B cell (primary cell): ENCODE results near the gene PLXNB2.

ENCODE experiments used
- EZH2 ChIP-seq: IDR thresholded peaks from 2 replicates; pipeline ENCODE4 v1.6.1; 2012; ENCODE audit warnings: borderline replicate concordance, low read depth, mild to moderate bottlenecking, moderate library complexity, low read length; ENCODE audit not compliant: insufficient read depth, poor library complexity, severe bottlenecking
- TF ChIP-seq, protein P1 (sequence below): fragments of 200-600 bp; IDR thresholded peaks from one replicate; pipeline ENCODE4 v1.8.0; 2022; ENCODE audit warnings: antibody characterized with exemption, mild to moderate bottlenecking

DNA sequence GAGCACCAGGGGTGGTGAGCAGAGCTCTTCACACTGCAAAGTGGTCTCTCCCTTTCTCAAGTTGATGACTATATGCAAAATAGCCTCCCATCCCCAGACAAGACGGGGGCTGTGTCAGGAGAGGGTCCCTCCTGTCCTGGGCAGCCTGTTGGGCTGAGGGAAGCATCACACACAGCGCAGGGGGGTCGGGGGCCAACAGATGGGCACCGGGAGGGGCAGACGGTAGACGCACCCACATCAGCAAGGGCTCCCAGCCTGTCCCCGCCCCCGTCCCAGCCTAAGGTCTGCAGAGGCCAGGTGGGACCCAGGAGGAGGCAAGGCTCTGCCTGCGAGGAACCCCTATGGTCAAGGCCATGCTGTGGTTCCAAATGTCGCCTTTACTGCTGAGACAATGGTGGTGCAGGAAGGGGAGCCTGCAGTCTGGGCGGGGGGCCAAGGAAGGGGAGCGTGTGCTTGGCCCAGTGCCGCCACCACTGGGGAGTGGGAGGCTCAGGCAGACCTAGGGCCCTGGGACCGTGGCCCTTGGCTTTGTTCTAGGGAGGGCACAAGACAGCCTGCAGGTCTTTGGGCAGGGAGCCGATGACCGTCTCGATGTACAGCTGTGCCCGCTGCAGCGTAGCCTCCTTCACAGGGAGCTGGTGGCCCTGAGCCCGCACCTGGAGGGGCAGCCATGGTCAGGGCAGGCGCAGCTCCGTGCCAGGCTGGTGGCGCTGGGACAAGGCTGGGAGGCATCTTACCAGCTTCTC lies 4.3 kb upstream of the PLXNB2 start:
- TF ChIP-seq, protein P1, sequence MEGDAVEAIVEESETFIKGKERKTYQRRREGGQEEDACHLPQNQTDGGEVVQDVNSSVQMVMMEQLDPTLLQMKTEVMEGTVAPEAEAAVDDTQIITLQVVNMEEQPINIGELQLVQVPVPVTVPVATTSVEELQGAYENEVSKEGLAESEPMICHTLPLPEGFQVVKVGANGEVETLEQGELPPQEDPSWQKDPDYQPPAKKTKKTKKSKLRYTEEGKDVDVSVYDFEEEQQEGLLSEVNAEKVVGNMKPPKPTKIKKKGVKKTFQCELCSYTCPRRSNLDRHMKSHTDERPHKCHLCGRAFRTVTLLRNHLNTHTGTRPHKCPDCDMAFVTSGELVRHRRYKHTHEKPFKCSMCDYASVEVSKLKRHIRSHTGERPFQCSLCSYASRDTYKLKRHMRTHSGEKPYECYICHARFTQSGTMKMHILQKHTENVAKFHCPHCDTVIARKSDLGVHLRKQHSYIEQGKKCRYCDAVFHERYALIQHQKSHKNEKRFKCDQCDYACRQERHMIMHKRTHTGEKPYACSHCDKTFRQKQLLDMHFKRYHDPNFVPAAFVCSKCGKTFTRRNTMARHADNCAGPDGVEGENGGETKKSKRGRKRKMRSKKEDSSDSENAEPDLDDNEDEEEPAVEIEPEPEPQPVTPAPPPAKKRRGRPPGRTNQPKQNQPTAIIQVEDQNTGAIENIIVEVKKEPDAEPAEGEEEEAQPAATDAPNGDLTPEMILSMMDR, result no peak
- TF ChIP-seq EZH2, result no peak
